ENCODE results near the gene BCL7A. TPM values are rescaled to one million over a fixed set of nuclear protein-coding genes. Genes with fewer than 3 reads are reported as not detected.

Gene BCL7A
- total and polyA plus RNA-seq, 4 experiments from 2014 or later, result 1.5 to 3.7 (median 2.8) TPM

Other genes starting within 250 kb of the BCL7A start
- 100 to 1,000 TPM; 137 to 138 TPM for gene RHOF, start 228.2 kb upstream of the BCL7A start, total RNA-seq
- 100 to 1,000 TPM in 1 of 2 donors, 10 to 100 TPM in 1; 72.6 to 106 TPM for gene RHOF, start 228.2 kb upstream of the BCL7A start, polyA plus RNA-seq
- 10 to 100 TPM; 67.1 to 69.3 TPM for gene SETD1B, start 217.9 kb upstream of the BCL7A start, total RNA-seq
- gene SETD1B, start 217.9 kb upstream of the BCL7A start, polyA plus RNA-seq, result 1 to 10 TPM in 1 of 2 donors, under 1 TPM in 1; 0.13 to 3.3 TPM
- not detected for gene HPD, start 163.0 kb upstream of the BCL7A start, total RNA-seq
- gene HPD, start 163.0 kb upstream of the BCL7A start, polyA plus RNA-seq, result not detected
- gene PSMD9, start 133.1 kb upstream of the BCL7A start, total RNA-seq, result 10 to 100 TPM; 41.4 to 42.7 TPM
- 100 to 1,000 TPM in 1 of 2 donors, 10 to 100 TPM in 1; 93.2 to 111 TPM for gene PSMD9, start 133.1 kb upstream of the BCL7A start, polyA plus RNA-seq
- under 1 TPM; 0.23 to 0.44 TPM for gene CFAP251, start 103.3 kb upstream of the BCL7A start, total RNA-seq
- under 1 TPM in 1 of 2 donors, not detected in 1; 0.21 TPM for gene CFAP251, start 103.3 kb upstream of the BCL7A start, polyA plus RNA-seq
- 10 to 100 TPM; 79.5 to 88.1 TPM for gene MLXIP, start 56.9 kb downstream of the BCL7A start, total RNA-seq
- 10 to 100 TPM in 1 of 2 donors, 1 to 10 TPM in 1; 2.7 to 23.8 TPM for gene MLXIP, start 56.9 kb downstream of the BCL7A start, polyA plus RNA-seq
- gene IL31, start 152.3 kb downstream of the BCL7A start, total RNA-seq, result not detected
- not detected for gene IL31, start 152.3 kb downstream of the BCL7A start, polyA plus RNA-seq
- gene LRRC43, start 161.2 kb downstream of the BCL7A start, total RNA-seq, result not detected
- not detected for gene LRRC43, start 161.2 kb downstream of the BCL7A start, polyA plus RNA-seq
- gene B3GNT4, start 181.8 kb downstream of the BCL7A start, total RNA-seq, result 1 to 10 TPM in 1 of 2 experiments, under 1 TPM in 1; 0.93 to 1.4 TPM
- under 1 TPM in 1 of 2 donors, not detected in 1; 0.10 TPM for gene B3GNT4, start 181.8 kb downstream of the BCL7A start, polyA plus RNA-seq
- 10 to 100 TPM; 40.0 to 44.1 TPM for gene DIABLO, start 204.2 kb downstream of the BCL7A start, total RNA-seq
- 10 to 100 TPM; 61.7 to 62.0 TPM for gene DIABLO, start 204.2 kb downstream of the BCL7A start, polyA plus RNA-seq
- 10 to 100 TPM; 40.5 to 42.6 TPM for gene VPS33A, start 244.6 kb downstream of the BCL7A start, total RNA-seq
- gene VPS33A, start 244.6 kb downstream of the BCL7A start, polyA plus RNA-seq, result 10 to 100 TPM; 33.2 to 39.1 TPM

All from CD4-positive, alpha-beta memory T cell (primary cell).